ENCODE measurements around the gene ARHGAP10.
"Not testable (repeated sequence)": the region's sequence is repeated elsewhere in the genome, so short reads cannot be mapped to it uniquely, and the experiment has no call there.

Gene ARHGAP10

DNA sequence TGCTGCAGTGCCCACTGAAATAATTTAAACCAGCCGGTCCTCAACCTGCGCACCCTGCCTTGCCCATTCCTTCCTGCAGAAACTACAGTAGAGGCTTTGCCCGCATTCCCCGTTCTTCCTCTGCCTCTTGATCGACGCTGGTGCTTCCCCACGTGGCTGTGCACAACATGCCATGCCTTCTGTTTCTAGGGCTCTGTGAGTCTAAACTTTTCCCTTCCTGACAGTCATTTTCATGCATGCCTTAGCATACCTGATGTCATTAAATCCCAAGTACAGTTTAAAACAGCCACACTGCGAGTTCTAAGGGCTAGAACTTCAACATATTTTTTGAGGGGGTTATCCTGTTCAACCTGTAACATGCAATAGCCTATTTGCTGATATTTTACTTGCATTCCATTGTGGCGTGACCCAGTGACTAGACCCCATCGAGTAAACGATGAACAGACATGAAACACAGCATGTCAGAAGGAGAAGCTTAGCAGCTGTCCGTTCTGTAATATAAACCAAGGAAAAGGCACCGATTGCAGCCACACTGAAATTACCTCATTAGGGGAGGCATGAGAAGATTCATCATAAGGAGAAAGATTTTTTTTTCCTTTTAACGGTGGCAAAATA lies 232.5 kb downstream of the ARHGAP10 start:
- DNase-seq = no peak

DNA sequence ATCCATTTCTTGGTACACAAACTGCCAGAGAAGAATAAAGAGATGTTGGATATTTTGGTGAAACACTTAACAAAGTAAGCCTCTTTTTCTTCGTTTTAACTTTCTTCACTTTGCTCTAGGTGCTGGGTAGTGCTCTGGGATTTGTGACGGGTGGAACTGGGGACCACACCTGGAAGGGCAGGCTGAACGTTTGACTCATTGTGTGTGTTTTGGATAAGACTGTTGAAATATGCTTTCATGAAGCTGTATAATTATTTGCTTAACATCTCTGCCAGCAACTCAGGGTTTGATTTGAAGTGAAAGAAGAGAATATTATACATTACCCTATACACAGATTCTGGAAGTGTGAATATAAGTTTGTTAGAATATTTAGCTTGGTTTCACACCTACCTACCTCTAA lies 233.2 kb downstream of the ARHGAP10 start:
- DNase-seq = no peak

DNA sequence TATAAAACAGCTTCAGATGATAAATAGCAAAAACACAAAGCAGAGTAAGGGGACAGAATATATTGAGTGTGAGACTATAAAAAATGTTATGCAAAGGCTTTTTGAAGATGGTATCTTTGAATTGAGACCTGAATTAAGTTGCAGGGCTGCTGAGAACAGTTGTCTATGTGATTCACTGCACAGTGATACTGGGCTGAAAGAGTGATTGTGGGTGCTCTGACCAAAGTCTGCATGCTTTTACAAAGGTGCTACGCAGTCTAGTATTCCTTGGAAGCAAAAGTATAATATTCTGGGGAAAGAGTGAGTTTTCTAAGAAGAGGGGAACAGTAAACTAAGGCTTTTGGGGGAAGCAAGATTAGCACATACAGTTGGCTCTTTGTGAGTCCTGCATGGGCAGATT lies 234.0 kb downstream of the ARHGAP10 start:
- DNase-seq = no peak

DNA sequence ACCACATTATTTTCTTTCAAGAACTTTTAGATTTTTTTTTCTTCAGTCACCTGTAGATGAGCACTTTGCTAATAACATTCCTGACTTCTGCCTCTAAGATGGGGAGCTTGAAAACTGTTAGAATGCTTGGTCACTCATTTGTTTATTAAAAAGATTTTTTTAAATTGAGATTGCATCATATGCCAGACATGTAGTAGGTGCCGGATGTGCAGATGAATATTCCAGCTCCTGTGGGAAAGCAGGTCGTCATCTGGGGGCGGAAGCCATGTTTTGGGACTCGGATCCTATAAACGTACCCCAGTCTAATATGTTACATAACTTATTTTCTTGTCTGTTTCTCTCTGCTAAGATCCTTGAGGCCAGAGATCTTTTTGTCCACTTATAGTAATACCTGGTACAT lies 236.8 kb downstream of the ARHGAP10 start:
- DNase-seq = no peak

DNA sequence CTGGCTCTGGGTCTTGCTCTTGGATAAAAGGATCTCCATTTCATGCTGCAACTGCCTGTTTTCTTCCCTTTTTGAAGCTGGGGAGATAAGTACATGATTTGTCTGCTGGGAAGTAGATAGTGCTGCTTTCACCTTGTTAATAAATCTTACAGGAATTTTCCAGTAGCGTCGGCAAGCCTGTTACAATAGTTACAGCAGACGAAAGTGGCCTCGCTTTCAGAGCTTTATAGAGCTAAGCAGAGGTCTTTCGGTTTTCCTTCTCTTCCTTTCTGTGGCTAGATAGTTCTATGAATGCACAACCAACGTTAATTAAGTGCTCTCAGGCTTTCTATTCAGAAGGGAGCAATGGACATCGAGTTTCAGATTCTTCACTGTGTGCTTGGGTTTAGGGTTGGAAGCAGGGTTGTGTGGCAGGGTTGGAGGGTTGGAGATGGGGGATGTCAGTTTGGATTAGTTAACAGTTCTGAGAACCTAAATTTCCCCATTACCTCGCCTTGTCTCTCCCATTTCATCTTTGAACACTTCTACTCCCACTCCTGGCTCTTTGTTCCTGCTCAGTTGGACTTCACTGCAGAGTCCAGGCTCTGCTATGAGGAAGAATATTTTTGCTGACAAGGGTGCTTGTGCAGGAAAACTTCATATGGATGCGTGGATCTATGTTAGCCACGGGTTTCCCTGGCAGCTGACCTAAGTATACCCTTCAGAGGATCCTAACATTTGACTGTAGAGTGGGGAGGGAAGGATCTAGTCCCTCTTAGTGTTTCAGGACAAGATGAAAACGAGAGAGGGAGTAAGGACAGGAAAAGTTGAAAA lies 237.9 kb downstream of the ARHGAP10 start:
- no peak for DNase-seq

DNA sequence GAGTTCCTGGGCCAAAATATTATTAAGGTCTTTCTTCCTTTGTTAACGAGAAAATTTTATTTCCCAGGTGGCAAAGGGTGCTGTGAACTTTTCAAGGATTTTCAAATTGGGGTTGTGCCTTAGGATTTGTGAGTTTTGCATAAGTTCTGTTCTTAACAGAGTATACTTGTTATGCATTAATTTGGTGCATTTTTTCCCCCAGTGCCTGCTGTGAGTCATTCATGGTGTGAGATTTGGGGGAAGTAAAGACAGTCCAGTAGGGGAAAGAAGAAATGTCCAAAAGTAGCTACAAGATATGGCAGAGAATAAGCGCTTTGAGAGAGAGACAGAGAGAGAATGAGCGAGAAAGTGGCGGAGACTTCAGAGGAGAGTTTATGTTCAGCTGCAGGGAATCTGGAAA lies 239.2 kb downstream of the ARHGAP10 start:
- no peak for DNase-seq

DNA sequence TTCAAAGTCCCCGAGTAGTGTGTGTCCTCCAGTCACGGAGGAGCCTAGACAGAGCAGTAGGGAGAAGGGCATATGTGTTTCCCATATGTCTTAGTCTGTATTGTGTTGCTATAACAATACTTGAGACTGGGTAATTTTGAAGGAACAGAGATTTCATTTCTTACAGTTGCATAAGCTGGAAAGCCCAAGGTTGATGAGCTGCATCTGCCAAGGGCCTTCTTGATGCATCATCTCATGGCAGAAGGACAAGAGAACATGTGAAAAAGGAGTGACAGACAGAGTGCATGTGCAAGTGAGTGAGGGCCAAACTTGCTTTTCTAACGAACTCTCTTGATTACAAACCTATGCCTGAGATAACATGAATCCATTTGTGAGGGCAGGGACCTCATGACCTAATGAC lies 243.4 kb downstream of the ARHGAP10 start:
- DNase-seq = no peak

DNA sequence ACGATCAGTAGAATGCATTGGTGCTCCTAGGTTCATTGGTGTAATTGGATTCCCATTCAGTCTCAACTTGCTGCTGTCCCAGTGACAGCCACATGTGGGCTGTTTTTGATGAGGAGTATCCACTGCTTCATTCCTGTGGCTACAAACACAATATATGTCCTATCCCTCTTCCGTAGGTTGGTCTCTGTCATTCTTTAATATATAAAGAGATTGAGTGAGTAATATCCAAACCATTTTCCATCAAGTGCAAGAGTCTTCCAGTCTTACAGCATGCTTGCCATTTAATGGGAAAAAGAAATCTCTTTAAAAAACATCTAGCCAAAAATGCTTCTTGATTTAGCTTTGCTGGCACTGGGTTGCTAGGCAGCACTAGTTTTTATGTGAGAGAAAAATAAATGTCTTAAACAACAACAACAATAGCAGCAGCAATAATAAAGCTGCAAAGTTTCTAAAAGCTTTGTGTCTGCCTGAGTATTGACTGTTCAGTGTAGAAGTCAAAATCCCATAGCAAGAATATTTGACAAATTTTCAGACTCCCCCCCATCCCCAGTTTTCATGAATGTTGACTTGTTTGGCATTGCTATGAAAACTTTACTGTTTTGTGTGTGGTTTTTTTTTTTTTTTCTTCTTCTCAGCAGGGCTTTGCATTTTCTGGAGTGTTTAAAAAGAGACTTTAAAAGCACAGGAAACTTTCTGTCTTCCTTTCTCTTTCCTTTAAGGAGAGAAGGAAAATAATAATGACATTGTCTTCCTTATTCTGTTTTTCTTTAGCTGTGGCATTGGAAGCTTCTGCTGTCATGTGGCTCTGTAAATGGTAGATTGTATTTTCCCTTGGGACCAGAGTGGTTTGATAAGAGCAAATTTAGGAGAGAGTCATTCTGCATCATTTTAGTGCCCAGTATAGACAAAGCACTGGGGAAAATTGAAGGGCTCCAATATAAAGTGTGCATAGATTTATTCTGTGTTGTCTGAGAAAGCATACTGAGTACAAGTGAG lies 244.3 kb downstream of the ARHGAP10 start:
- DNase-seq = no peak

DNA sequence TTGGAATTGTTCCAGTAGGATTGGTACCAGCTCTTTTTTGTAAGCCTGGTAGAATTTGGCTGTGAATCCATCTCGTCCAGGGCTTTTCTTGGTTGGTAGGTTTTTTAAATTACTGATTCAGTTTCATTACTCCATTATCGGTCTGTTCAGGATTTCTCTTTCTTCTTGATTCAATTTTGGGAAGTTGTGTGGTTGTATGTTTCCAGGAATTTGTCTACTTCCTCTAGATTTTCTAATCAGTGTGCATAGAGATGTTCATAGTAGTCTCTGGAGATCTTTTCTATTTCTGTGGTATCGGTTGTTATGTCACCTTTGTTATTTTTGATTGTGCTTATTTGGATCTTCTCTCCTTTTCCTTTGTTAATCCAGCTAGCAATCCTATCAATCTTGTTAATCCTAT lies 248.7 kb downstream of the ARHGAP10 start:
- DNase-seq = no peak

DNA sequence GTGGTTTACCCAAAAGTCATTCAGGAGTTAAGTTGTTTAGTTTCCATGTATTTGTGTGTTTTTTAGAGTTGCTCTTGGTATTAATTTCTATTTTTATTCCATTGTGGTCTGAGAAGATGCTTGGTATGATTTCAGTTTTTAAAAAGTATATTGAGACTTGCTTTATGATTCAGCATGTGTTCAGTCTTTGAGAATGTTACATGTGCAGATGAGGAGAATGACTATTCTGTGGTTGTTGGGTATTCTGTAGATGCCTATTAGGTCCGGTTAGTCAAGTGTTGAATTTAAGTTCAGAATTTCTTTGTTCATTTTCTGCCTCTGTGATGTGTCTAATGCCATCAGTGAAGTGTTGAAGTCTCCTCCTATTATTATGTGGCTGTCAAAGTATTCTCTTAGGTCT lies 249.4 kb downstream of the ARHGAP10 start:
- no peak for DNase-seq

DNA sequence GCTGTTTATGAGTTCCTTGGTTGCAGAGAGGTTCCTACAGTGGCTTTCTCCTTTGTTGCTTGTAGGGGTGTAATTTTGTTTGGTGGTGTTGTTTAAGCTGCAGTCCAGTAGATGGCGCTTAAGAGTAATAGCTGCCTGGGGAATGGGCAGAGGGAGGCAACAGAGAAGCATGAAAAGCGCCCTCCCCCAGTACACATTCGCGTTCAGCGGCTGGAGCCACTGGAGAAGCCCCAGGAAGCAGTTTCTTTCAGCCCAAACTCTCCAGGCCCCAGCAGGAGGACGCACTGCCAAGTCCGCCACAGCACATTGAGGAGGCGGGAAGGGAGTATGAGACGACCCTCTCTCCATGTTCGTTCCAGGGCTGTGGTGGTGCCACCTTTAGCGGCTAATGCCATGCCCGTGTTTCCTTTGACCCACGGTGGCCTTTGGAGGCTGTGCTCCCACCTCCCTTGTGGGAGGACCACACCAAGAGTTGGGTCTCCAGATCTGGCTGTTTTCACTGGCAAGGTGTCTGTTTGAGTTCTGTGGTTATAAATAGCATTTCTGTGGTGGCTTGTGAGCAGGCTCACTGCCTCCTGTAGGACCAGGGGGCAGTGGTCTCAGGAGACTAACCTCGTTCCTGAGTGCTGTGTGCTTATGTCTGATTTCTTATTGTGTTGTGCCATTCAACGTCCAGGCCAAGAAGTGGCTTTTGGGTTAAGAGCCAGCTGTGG lies 252.3 kb downstream of the ARHGAP10 start:
- no peak for DNase-seq

DNA sequence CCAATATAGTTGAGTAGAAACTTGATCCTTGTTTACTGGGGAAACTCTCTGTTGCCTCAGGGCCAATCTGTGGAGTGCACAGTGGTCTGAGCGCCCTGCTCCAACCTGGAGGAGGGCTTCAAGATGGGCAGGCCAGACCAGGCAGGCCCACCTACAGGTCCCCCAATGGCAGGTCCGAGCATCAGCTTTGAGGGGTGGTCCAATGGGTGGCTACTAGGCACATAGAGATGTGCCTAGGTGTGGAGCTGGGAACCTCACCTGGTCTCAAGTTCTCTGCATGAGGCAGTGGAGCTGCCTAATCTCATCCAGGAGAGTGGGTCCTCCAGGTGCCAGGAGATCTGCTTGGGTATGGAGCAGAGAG lies 252.9 kb downstream of the ARHGAP10 start:
- no peak for DNase-seq

DNA sequence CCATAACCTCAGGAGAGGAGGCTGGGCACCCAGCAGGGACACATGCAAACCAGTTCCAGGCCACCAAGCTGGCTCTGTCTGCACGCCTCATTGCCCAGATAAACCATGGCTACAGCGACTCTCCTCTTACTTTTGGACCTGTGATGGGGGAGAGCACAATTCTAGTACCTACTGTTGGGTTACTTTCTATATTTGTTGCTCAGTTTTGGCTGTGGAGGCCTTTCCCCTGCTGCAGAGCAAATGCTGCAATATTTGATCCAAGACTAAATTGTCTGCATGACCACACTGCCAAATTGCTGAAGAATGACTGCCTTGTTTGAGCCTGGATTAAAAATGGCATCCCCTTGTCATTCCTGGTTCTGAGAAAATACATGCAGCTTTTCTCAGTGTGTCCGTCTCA lies 253.5 kb downstream of the ARHGAP10 start:
- DNase-seq = no peak

DNA sequence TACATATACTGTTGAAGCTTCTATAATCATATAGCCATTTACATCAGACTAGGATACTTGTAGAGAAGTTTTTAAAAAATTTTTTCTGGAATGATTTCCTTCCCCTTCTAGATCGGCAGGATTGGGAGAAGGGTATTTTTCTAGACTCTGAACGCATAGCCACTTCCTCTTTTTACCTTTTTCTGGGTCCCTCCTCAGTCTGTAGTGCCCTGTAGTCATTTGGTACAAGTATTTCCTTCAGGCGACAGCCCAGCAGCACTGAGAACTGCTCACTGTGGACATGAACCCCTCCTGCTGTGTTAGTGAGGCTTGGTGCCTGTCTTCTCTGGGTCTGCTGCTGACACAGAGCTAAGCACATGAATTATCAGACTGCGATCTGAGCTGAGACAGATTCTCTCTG lies 255.4 kb downstream of the ARHGAP10 start:
- DNase-seq = no peak

DNA sequence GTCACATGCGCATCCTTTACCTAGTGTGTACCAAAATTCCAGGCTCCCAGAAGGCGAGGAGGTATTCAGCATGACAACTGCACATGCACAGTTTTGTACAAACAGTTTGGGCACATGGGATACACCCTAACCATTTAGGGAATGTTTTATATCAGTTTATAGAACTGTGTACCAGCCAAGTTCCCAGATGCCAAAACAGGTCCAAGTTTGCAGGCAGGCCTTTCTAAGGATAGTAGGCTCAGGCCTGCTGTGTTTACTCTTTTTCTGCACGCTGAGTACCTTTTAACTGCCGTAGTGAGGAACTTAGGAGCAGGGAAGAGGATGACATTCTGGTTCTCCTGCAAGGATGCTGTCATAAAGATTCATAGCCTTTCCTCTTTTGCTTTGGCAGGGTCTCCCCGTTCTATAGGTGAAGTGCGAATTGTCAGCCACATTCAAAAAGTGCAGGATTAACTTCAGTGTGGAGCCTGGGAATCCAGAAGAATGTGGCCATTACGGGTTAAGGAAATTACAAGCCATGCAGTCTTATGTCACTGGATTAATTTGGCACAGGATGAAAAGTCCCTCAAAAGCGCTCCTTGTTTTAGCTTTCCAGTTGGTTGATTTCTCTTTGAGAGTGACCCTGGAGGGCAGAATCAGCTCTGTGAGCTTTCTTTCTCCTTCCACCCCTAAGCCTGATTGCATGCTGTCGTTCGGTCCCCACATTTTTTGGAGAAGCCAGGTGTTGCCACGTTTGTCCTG lies 259.8 kb downstream of the ARHGAP10 start:
- no peak for DNase-seq

DNA sequence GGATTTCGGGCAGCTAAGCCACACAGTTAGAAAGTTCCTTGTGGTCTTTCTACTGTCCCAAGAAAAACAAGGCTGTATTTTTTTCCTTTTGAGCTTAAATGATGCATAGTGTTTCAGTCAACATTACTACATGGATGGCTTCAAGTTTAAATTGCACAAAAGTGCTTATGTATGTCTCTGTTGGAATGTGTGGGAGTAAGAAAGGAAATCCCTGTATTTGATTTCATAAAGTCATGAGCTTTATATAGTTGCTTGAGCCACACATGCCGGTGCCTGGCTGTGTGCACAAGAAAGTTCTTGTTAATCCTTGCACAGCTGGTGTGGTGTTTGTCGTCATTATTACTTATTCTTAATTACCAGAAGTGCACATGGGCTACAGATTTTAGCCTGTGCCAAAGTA lies 262.2 kb downstream of the ARHGAP10 start:
- no peak for DNase-seq

DNA sequence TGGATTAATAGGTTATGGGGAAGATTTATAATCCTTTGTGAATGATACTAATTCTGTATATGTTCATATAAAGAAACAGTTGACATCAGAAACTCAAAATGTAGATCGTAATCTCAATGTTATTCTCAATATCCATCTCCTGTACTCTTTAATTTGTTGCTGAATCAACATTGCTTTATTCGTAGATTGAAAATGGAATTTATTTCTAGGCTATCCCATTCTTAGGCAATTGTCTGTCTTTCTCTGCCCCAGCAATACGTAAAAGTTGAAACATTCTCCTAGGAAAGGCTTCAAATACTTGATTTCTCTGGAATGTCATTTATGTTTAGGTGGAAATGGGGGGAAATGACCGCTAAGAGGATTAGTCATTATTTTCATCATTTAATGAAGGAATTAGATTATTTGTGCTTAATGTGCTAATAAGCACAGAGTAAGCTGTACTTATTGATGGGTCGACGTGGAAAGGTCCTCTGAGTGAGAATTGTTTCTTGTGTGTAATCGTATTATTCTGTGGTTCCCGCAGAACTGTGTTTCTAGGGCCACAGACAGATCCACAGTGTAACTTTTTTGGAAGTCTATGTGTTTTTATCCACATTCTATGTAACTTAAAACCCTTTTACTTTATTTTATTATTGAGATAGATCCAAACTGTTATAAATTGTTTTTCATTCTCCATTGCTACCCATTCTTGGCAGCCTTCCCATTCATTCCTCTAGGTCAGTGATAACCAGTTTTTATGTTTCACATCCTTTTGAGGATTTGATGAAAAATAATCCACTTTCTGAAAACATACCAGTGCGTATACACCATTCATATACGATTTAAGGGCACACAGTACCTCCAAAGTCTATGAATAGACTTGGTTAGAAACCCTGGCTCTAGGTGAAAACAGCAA lies 262.9 kb downstream of the ARHGAP10 start:
- no peak for DNase-seq

DNA sequence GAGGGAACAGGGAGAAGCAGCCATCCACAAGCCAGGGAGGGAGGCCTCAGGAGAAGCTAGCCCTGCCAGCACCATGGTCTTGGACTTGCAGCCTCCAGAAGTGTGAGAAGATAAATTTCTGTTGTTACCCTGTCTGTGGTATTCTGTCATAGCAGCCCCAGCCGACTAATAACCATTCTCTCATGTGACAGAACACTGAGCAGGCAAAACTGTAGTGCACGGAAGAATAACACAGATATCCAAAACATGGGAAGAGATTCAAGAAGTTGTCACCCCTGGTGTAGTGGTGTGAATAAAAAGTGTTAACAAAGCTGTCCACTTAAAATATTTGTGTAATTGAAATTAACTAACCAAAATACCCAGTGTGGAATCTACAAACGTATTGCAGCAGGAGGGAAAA lies 265.0 kb downstream of the ARHGAP10 start:
- no peak for DNase-seq

DNA sequence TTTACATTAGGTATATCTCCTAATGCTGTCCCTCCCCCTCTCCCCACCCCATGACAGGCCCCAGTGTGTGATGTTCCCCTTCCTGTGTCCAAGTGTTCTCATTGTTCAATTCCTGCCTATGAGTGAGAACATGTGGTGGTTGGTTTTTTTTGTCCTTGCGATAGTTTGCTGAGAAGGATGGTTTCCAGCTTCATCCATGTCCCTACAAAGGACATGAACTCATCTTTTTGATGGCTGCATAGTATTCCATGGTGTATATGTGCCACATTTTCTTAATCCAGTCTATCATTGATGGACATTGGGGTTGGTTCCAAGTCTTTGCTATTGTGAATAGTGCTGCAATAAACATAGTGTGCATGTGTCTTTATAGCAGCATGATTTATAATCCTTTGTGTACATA lies 268.1 kb downstream of the ARHGAP10 start:
- not testable (repeated sequence) for DNase-seq

DNA sequence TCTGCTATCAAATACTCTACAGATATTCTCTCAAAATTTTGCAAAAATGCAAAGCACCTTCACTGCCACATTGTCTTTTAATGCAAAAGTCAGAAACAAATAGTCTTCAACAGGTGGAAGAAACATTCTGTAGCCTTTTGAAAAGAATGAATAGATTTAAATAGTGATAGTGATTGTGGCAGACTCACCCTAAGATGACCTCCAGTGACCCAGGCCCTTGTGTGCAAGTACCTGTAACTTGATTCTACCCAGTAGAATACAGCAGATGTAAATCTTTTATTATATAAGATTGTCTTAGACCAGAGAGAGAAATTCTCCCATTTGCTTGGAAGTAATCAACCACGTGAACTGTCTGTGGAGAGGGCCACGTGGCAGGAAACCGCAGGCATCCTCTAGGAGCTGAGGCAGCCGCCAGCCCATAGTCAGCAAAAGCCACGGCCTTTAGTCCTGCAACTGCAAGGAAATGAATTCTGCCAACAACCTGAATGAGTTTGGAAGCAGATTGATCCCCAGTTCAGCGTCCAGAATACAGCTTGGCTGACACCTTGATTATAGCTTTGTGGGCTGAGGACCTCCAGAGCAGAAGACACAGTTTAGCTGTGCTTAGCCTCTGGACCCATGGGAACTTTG lies 272.5 kb downstream of the ARHGAP10 start:
- no peak for DNase-seq

DNA sequence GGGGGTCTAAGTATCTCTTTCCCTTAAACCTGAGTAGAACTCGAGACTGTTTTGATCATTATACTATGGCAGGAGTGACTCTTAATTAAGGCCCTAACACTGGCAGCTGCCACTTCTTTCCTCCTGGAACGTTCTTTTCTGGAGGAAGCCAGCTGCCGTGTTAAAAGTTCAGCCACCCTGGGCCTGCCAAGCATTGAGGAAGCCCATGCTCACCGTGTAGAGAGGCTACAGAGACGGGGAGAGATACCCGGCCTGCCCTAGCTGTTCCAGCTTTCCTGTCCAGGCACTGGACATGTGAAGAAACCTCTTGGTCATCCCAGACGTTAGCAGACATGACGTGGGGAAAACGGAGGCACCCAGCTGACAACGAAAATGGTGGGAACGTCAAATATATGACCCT lies 274.1 kb downstream of the ARHGAP10 start:
- DNase-seq = no peak
